A549 (cell line): ENCODE measurements around the gene CDIPT. TPM values are rescaled to one million over a fixed set of nuclear protein-coding genes. Genes with fewer than 3 reads are reported as not detected.

Source experiments
- ATAC-seq, 2 experiments: fragments of 200-7000 bp in 1 of 2; fragments of >200 bp in 1 of 2; cut with Nextera tagmentation in 1 of 2; cut with Tn5 transposase in 1 of 2; 3 replicates each; pipeline versions ENCODE4 v1.8.0 to v1.9.1; 2018 to 2020; ENCODE audit warnings: mild to moderate bottlenecking in 1 of 2, moderate library complexity in 1 of 2
- CTCF ChIA-PET: fragments of 300-600 bp; sonication (Branson Sonifier 250); formaldehyde crosslinking; extraction: SDS; loops from one replicate; lab custom pipeline; 2021; ENCODE audit warnings: antibody characterized with exemption, inconsistent platforms; lab: Yijun Ruan, JAX
- POLR2A ChIA-PET: fragments of 350-600 bp; formaldehyde crosslinking; extraction: SDS; loops from one replicate; lab custom pipeline; 2021; ENCODE audit warnings: antibody characterized with exemption, inconsistent platforms; lab: Yijun Ruan, JAX
- DNase-seq, 2 experiments: peaks; one replicate each; pipeline versions ENCODE4 v3.0.0 to v3.0.0-alpha.2; 2011 to 2016; ENCODE audit warnings: low read depth in 1 of 2, low spot score in 1 of 2
- FAIRE-seq: peaks from 2 replicates; lab custom pipeline; 2011; peaks lifted over from hg19 to GRCh38; lab: Jason Lieb, UNC
- H3K27ac ChIP-seq, 2 experiments: fragments of >200 bp; sonication (Bioruptor Twin); formaldehyde crosslinking; 3 replicates each; pipeline ENCODE4 v1.5.1; 2016 to 2017
- H3K4me1 ChIP-seq: fragments of >200 bp; sonication (Bioruptor Twin); formaldehyde crosslinking; 3 replicates; pipeline ENCODE4 v1.6.1; 2016
- H3K4me2 ChIP-seq: fragments of >200 bp; sonication (Bioruptor Twin); formaldehyde crosslinking; 3 replicates; pipeline ENCODE4 v1.6.1; 2016
- H3K4me3 ChIP-seq: fragments of >200 bp; sonication (Bioruptor Twin); formaldehyde crosslinking; 3 replicates; pipeline ENCODE4 v1.5.1; 2016
- H3K9me3 ChIP-seq: fragments of >200 bp; sonication (Bioruptor Twin); formaldehyde crosslinking; 3 replicates; pipeline ENCODE4 v1.6.1; 2016
- ATOH8 ChIP-seq: fragments of 250-450 bp; sonication (Bioruptor Pico); IDR thresholded peaks from 2 replicates; pipeline ENCODE4 v1.5.0; 2020; ENCODE audit warnings: low read depth, mild to moderate bottlenecking, moderate library complexity
- BCL3 ChIP-seq: fragments of >200 bp; sonication (Bioruptor Twin); formaldehyde crosslinking; IDR thresholded peaks from 3 replicates; pipeline ENCODE4 v1.6.1; 2016
- BHLHE40 ChIP-seq: IDR thresholded peaks from 2 replicates; pipeline ENCODE4 v1.6.1; 2012; ENCODE audit warnings: low read depth, low read length, inconsistent platforms
- CHD2 ChIP-seq: fragments of 150-350 bp; IDR thresholded peaks from 2 replicates; pipeline ENCODE4 v1.6.1; 2014; ENCODE audit warnings: low read length; ENCODE audit not compliant: partially characterized antibody
- CTCF ChIP-seq: fragments of >200 bp; sonication (Bioruptor Twin); formaldehyde crosslinking; IDR thresholded peaks from 3 replicates; pipeline ENCODE4 v1.5.1; 2016
- EHMT2 ChIP-seq: fragments of 200-600 bp; sonication (generic); IDR thresholded peaks from 2 replicates; pipeline ENCODE4 v1.6.1; 2016; ENCODE audit warnings: antibody characterized with exemption, low read depth, mild to moderate bottlenecking, moderate library complexity
- FOSB ChIP-seq: fragments of 250-450 bp; sonication (Bioruptor Pico); IDR thresholded peaks from 2 replicates; pipeline ENCODE4 v1.5.0; 2020; ENCODE audit warnings: mild to moderate bottlenecking, moderate library complexity
- GATA3 ChIP-seq: IDR thresholded peaks from 2 replicates; pipeline ENCODE4 v1.6.1; 2012; ENCODE audit warnings: borderline replicate concordance
- HEYL ChIP-seq: fragments of 250-450 bp; sonication (Bioruptor Pico); IDR thresholded peaks from 2 replicates; pipeline ENCODE4 v1.8.0; 2021; ENCODE audit warnings: mild to moderate bottlenecking, moderate library complexity
- HMGXB4 ChIP-seq: fragments of 250-450 bp; sonication (Bioruptor Pico); IDR thresholded peaks from 2 replicates; pipeline ENCODE4 v1.5.0; 2021; ENCODE audit warnings: mild to moderate bottlenecking, moderate library complexity, borderline replicate concordance
- JUN ChIP-seq, 2 experiments: fragments of >200 bp; sonication (Bioruptor Twin); formaldehyde crosslinking; IDR thresholded peaks; 2 replicates in 1 of 2; 3 replicates in 1 of 2; pipeline ENCODE4 v1.6.1; 2016 to 2017
- KDM1A ChIP-seq: fragments of 200-600 bp; sonication (generic); IDR thresholded peaks from 2 replicates; pipeline ENCODE4 v1.6.1; 2016; ENCODE audit warnings: low read depth, mild to moderate bottlenecking
- MAFK ChIP-seq: fragments of 450-650 bp; IDR thresholded peaks from 2 replicates; pipeline ENCODE4 v1.6.1; 2014; ENCODE audit not compliant: partially characterized antibody
- MAZ ChIP-seq: fragments of 150-350 bp; IDR thresholded peaks from 2 replicates; pipeline ENCODE4 v1.6.1; 2014; ENCODE audit warnings: antibody characterized with exemption, low read depth, low read length, borderline replicate concordance
- POLR2A ChIP-seq: IDR thresholded peaks from 2 replicates; pipeline ENCODE4 v1.6.1; 2012; ENCODE audit warnings: mild to moderate bottlenecking, low read length
- RCOR1 ChIP-seq: fragments of 150-350 bp; IDR thresholded peaks from 2 replicates; pipeline ENCODE4 v1.6.1; 2014; ENCODE audit warnings: antibody characterized with exemption, low read length, low read depth
- RFX5 ChIP-seq: fragments of 450-650 bp; IDR thresholded peaks from 2 replicates; pipeline ENCODE4 v1.7.1; 2014; ENCODE audit warnings: antibody characterized with exemption, mild to moderate bottlenecking, moderate library complexity
- TFCP2L1 ChIP-seq: fragments of 250-450 bp; sonication (Bioruptor Pico); IDR thresholded peaks from 2 replicates; pipeline ENCODE4 v1.5.0; 2021; ENCODE audit warnings: mild to moderate bottlenecking
- TP53 ChIP-seq: fragments of 250-450 bp; sonication (Bioruptor Pico); IDR thresholded peaks from 2 replicates; pipeline ENCODE4 v1.5.0; 2021; ENCODE audit warnings: mild to moderate bottlenecking, moderate library complexity
- ZNF302 ChIP-seq: fragments of 250-450 bp; sonication (Bioruptor Pico); IDR thresholded peaks from 2 replicates; pipeline ENCODE4 v1.9.0; 2021; ENCODE audit warnings: inconsistent platforms, mild to moderate bottlenecking, moderate library complexity
- WGBS: methylation state at CpG from one replicate; pipeline ENCODE4 v1.1.6; 2017; ENCODE audit errors: missing lambda C conversion rate; 5-methylcytosine and 5-hydroxymethylcytosine counted together
- polyA plus RNA-seq, 4 experiments: library from polyadenylated mRNA; depleted of rRNA in 3 of 4; stranded (reverse); fragments of >200 nt; fragmentation: RNase III in 1 of 4; extraction: RNeasy Plus Mini Kit Qiagen cat#74134 plus additional on column Dnase treatment in 1 of 4; gene quantifications; 2 replicates in 3 of 4; 3 replicates in 1 of 4; pipeline ENCODE4 v1.2.3, GENCODE V29; 2011 to 2017

CDIPT gene
- polyA plus RNA-seq, 2 of the 4 experiments (the other 2 are of a cell fraction): 64.0 to 72.1 TPM

- CTCF ChIA-PET: interaction anchor here (0.6 to 26.2 kb wide), 2 partner anchors 33 to 221 kb away, joined by 4 to 568 read pairs; partner anchors contain the start of genes MAZ, MVP, PAGR1 and PRRT2
- H3K4me2 ChIP-seq: no peak overlapping the region
Observed at GRCh38 chr16:29850998-29851397, 12.0 kb downstream of the CDIPT start.

GRCh38 chr16:29849505-29849904 is 13.5 kb downstream of the CDIPT start:
- DNase-seq (no peak), ATAC-seq (no peak), FAIRE-seq (no peak)
- 93% methylated on average over 5 of the region's 5 CpGs for WGBS
- Histone ChIP-seq H3K9me3 (no peaks in the 10 kb centered on the region), H3K27ac (no peak overlapping the region), H3K4me2 (no peak overlapping the region), H3K4me3 (no peak overlapping the region), H3K4me1 (no peaks in the 10 kb centered on the region)
- CTCF ChIA-PET: interaction anchor here (0.7 to 26.2 kb wide), 22 partner anchors 10 to 182 kb away, joined by 3 to 568 read pairs (median 6); partner anchors contain the start of genes C16orf92, CDIPT, KIF22 and MAZ
- POLR2A ChIA-PET: no interaction called here
- TF ChIP-seq EHMT2 (no peak), ATOH8 (CRISPR knock-in tag) (no peak)

More at GRCh38 chr16:29850998-29851397, 12.0 kb downstream of the CDIPT start:
- ATAC-seq: no peak
- POLR2A ChIA-PET: interaction anchor here (1.1 kb wide), 1 partner anchor 43 kb away, joined by 3 read pairs; no protein-coding TSS in a partner anchor
- no peaks in the 10 kb centered on the region for H3K9me3 ChIP-seq
- H3K4me3 ChIP-seq: no peak overlapping the region
- WGBS: 83% methylated on average over 3 of the region's 3 CpGs
- no peak for DNase-seq
- no peak overlapping the region for H3K27ac ChIP-seq
- TF ChIP-seq MAFK: no peak
- TF ChIP-seq TP53: no peak
- TF ChIP-seq RCOR1: no peak
- no peak for TF ChIP-seq CHD2
- no peak for TF ChIP-seq POLR2A
- no peak for TF ChIP-seq KDM1A
- no peak for TF ChIP-seq BHLHE40
- TF ChIP-seq GATA3: no peak
- no peak for TF ChIP-seq RFX5
- no peak for TF ChIP-seq HMGXB4 (CRISPR knock-in tag)
- TF ChIP-seq HEYL (CRISPR knock-in tag): no peak
- TF ChIP-seq JUN (IDR thresholded peaks at IDR 0.05): no peak
- no peak for TF ChIP-seq BCL3
- no peak for TF ChIP-seq FOSB (CRISPR knock-in tag)
- TF ChIP-seq CTCF: no peak
- no peak for TF ChIP-seq MAZ
- TF ChIP-seq TFCP2L1 (CRISPR knock-in tag): no peak
- TF ChIP-seq ZNF302 (CRISPR knock-in tag): no peak
- FAIRE-seq: no peak
- no peaks in the 10 kb centered on the region for H3K4me1 ChIP-seq
